ENCODE measurements around the gene MLH3. TPM values are rescaled to one million over a fixed set of nuclear protein-coding genes. Genes with fewer than 3 reads are reported as not detected.
"Not testable (repeated sequence)": the region's sequence is repeated elsewhere in the genome, so short reads cannot be mapped to it uniquely, and the experiment has no call there.

Gene MLH3
- total RNA-seq, 1 donor from 2014 or later: 19.1 TPM

DNA sequence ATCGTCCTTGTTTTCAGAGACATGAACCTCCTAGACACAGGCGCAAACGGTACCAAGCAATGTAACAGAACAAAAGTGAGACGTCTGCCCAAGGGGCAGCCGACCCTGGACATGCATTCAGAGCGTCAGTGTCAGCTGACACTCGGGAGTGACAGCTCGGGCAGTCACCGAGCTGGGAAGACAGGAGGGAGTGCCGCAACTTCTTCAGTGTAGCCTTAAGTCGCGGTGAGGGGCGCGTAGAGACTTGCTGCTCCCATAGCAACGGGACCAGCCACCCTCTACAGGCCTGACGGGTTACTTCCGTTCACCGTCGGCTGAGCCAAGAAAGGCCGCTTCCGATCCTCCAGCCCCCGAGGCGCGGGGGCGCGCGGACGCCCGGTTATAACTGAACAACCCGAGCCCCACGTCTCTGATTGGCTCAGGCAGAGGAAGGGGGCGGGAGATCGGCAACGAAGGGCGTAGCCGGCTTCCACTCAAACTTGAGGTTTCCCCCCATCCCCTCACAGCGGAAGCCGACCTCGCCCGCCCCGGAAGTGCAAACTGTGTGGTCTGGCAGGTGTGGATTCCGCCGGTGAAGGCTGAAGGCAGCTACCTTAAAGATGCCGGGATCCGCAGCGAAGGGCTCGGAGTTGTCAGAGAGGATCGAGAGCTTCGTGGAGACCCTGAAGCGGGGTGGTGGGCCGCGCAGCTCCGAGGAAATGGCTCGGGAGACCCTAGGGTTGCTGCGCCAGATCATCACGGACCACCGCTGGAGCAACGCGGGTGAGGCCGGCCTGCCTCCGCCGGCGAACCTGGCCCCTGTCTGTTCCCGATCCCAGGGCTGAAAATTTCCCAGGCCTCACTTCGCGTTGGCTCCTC, 48.6 kb downstream of the MLH3 start, which contains the start of gene EIF2B2:
Gene EIF2B2 (plus strand): TSS at position 530 of the 858 bp plus-strand sequence. CDS start 70 bp downstream, at position 600.
- ATAC-seq (peak; percentile 100), DNase-seq (peak; percentile 99)
- intact Hi-C loops (cut with micrococcal nuclease): no loop called here

DNA sequence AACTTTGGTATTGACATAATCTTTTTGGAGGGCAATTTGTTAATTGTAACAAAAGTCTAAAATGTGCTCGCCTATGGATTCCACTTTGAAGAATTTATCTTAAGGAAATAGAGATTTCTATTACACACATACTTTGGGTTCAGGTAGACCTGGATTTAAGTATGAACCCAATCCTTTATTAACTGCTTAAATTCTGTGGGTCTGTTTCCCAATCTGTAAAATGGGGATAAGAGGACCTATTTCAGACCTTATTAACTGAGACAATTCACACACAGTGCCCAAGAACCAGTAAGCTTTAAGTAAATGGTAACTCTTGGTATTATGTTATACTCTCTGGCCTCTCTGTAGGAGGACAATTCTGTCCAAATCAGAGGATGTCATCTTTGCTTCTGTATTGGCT, 49.4 kb downstream of the MLH3 start:
- intact Hi-C loops (cut with micrococcal nuclease): no loop called here
- ATAC-seq (no peak), DNase-seq (no peak)

DNA sequence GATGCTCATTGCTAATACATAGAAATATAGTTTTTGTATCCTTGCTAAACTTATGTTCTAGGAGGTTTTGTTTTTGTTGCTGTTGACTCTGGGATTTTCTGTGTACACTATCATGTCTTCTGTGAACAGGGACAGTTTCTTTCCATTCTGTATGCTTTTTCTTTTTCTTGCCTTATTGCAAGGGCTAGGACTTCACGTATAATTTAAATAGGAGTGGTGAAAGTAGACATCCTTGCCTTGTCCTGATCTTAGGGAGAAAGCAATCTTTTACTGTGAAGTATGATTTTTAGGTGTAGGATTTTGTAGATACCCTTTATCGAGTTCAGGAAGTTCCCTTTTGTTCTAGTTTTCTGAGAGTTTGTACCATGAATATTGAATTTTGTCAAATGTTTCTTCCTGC, 50.0 kb downstream of the MLH3 start:
- no peak for ATAC-seq
- intact Hi-C loops (cut with micrococcal nuclease): no loop called here
- no peak for DNase-seq

DNA sequence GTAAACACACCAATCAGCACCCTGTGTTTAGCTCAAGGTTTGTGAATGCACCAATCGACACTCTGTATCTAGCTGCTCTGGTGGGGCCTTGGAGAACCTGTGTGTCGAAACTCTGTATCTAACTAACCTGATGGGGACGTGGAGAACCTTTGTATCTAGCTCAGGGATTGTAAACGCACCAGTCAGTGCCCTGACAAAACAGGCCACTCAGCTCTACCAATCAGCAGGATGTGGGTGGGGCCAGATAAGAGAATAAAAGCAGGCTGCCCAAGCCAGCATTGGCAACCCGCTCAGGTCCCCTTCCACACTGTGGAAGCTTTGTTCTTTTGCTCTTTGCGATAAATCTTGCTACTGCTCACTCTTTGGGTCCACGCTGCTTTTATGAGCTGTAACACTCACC, 55.5 kb downstream of the MLH3 start:
- intact Hi-C loops (cut with micrococcal nuclease); DNase-seq; ATAC-seq: not testable (repeated sequence)

DNA sequence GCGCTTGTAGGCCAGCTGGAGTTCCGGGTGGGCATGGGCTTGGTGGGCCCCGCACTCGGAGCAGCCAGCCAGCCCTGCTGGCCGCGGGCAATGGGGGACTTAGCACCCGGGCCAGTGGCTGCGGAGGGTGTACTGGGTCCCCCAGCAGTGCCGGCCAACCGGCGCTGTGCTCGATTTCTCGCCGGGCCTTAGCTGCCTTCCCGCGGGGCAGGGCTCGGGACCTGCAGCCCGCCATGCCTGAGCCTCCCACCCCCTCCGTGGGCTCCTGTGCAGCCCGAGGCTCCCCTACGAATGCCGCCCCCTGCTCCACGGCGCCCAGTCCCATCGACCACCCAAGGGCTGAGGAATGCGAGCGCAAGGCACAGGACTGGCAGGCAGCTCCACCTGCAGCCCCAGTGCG, 57.1 kb downstream of the MLH3 start:
- ATAC-seq; DNase-seq; intact Hi-C loops (cut with micrococcal nuclease): not testable (repeated sequence)

DNA sequence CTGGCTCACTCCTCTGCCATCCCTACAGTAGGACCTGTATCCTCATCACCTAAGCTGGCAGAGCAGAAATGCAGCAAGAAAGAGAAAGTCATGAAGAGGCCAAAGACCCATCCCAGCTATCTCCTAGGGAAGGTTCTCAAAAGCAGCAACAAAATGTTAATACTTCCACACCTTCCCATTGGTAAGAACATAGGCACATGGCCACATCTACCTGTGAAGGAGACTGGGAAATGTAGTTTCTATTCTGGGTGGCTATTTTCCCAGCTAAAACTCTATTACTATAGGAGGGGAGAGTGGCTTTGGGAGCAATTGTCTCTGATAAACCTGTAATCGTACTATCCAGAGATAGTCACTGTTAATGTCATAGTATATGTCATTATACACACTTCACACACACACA, 62.3 kb downstream of the MLH3 start:
- no peak for DNase-seq
- intact Hi-C loops (cut with micrococcal nuclease): no loop called here
- ATAC-seq: no peak

DNA sequence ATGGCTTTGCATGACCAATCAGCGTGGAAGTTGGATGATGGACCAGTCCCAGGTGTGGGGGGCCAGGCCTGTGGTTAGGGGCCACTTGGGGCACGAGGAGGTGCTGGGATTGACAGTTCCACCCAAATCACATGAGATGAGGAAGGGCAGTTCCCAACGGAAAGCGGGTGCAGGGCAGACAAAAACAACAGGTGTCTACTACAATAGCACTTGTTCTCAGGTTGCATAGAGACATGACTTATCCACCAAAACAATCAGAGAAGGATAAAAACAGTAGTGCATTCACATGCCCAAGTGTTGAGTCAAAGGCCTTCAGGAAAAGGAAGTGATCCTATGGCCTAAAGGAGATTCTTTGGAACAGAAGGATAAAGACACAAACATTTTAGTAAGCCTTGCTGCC, 63.1 kb downstream of the MLH3 start:
- DNase-seq (no peak), ATAC-seq (no peak)
- intact Hi-C loops (cut with micrococcal nuclease): no loop called here

DNA sequence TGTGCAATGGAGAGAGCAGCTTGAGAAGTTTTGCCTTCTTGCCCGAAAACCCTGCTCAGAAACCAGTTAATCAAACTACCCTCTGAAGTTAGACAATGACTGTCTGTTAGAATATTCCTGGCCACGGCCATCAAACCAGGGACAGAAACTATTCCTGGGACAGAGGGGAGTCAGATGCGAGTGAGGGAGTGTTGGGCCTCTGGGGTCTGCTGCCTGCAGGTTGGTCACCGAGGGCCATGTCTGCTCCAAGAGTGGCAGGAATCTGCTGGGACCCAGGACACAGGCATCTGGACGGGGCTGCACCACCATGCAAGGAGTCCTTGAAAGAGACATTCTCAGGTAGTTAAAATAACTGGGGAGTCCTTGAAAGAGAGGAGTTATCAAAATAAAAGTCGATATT, 65.5 kb downstream of the MLH3 start:
- DNase-seq: no peak
- intact Hi-C loops (cut with micrococcal nuclease): no loop called here
- ATAC-seq: no peak

DNA sequence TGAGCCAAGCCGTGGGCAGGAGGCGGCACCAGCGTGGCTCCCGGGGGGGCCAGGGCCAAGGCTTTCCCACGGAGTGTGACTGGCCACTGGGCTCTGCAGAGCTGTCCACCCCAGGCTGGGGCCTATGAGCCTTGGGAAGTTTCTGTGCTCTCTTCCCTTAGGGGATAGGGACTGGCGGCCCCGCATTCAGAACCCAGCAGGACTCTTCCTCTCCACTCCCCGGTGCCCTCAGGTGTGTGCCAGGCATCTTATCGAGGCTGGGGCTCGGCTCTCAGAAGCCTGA, 66.3 kb downstream of the MLH3 start:
- DNase-seq (no peak), ATAC-seq (peak; percentile 60)
- intact Hi-C loops (cut with micrococcal nuclease): no loop called here

DNA sequence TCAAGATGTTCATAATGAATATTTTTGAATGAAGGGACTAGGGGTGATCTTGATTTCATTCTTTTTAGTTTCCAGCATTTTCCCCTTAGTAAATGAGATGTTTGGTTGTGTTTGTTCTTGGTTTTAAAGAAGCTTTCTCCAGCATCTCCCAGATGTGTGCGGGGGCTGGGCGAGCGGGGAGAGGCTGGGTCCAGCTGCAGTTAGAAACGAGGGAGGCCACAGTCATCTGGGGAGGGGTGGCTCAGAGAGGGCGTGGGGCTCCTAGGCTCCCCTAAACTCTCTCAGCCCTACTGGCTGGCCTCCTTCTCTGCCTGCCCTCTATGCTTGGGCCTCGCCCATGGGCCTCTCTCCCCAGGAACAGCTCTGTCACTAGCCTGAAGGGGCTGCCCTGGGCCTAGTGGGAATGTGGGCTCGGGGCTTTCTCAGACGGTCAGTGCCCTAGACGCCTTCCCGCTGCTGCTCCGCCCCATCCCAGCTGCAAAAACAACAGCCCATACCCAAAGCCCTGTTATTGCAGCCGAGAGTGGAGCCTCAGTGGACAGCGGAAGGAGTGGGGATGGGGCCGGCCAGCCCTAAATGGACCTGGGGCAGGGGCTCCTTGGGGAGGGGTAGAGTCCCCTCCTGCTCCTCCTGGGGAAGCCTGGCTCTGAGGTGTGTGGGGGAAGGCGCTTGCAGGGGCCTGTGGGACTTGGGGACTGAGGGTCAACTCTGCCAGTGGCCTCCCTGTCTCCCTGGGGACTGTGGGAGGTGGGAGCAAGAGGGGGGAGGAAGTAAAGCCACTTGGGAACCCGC, 66.8 kb downstream of the MLH3 start:
- DNase-seq (no peak), ATAC-seq (peak; percentile 46)
- intact Hi-C loops (cut with micrococcal nuclease): no loop called here

DNA sequence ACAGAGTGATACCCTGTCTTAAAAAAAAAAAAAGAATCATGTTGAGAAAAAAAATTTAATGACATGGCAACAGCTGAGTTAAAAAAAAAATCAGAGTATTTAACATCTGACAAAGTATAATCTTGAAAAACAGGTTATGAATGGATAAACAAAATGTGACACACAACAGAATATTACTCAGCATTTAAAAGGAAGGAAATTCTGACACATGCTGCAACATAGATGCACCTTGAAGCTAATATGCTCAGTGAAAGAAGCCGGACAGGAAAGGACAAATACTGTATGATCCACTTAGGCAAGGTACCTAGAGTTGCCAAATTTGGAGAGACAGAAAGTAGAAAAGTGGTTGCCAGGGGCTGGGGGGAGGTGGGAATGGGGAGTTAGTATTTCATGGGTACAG, 67.9 kb downstream of the MLH3 start:
- intact Hi-C loops (cut with micrococcal nuclease): no loop called here
- no peak for DNase-seq
- ATAC-seq: no peak

DNA sequence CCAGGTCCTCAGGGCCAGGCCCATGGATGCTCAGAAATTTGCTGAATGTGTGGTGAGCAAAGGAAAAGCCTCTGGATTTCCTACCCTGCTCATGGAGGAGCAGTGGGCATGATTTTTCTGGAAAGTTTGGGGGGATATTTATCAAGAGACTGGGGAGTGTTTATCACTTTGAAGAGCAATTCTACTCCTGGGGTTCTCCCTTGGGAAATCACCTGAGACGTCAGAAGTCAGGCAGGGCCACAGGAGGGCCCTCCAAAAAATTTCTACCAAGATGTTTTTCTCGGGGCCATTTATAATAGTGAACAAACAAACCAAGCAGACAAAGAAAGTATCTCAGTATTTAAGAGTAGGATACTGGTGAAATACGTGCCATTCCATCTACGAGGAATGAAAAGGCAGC, 68.6 kb downstream of the MLH3 start:
- ATAC-seq (no peak), DNase-seq (no peak)
- intact Hi-C loops (cut with micrococcal nuclease): no loop called here

DNA sequence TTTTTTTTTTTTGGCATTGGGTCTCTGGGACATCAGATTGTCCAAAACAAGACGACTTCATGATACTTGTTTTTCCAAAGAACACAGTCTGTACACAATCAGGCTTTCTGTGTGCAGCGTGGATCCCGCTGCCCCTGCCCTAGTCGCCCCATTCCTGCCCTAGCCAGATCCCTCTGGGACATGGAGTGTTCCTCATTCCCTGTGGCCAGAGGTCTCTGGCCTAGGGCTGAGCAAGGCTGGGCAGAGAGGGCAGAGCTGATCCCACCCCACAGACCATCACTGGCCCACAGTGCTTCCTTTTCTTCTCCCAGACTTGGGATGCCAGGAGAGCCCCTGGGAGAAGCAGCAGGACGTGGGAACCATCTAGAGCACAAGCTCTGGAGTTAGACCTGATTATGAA, 69.4 kb downstream of the MLH3 start:
- intact Hi-C loops (cut with micrococcal nuclease): no loop called here

DNA sequence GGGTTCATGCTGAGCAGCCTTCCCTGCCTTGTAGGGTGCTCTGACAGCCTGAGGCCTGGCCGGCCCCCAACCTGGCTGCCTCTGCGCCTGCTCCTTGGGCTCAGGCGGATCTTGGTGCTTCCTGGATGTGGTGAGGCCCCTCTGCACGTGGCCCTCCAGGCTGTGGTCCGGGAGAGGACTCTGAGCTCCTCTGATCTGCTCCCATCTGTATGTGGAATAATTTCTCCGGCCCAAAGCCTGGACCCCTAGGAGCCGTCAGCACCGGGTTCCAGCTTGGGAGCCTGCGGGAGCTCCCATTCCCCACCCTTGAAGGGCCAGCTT, 69.8 kb downstream of the MLH3 start:
- intact Hi-C loops (cut with micrococcal nuclease): no loop called here
- ATAC-seq (no peak), DNase-seq (no peak)

More for the DNA sequence above, 69.4 kb downstream of the MLH3 start:
- ATAC-seq (no peak), DNase-seq (no peak)

DNA sequence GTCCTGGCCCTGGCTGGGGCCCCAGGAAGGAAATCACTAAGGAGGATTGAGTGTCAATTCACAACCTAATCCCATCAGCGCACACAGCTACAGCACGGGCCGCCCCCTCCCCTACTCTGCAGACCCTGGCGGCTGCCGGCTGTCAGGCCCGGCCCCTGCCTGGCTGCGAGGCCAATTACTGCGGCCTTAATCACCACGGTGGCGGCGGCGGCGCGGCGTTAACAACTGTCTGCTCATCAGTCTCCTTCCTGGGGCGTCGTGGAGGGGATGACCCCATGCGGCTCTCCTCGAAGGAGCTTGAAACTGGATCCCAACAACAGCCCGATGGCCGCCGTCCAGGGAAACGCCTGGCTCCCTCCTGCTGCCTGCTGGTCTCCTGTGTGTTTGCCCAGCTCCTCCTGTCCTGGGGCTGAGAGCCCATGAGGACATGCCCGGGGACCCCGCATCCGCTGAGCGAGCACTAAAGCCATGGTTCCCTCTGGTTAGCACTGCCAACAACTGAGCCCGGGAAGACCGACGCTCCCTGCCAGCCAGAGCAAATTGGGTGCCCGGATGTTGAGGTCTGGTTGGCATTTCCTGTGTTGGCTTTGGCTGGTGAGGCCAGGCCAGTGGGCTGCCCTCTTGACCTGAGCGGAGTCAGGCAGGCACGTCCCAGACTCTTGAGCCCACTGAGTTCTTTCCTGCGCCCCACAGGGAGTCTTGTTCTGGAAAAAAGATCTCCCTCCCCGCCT, 70.4 kb downstream of the MLH3 start:
- intact Hi-C loops (cut with micrococcal nuclease): no loop called here
- DNase-seq: no peak
- ATAC-seq: no peak

DNA sequence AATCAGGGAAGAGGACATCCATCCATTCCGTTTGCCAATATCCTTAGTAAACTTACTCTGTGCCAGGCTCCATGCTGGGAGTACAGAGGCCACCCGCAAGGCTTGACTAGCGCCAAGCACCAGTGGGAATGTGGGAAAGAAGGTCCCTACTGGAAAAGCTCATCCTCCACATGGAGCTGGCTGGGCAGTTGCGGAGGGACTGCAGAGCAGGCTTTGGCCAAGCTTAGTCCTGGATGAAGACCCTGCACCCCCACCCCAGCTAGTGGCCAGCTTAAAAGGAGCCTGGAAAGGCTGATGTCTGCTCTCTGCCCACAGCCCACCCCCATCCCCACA, 70.9 kb downstream of the MLH3 start:
- ATAC-seq: no peak
- intact Hi-C loops (cut with micrococcal nuclease): no loop called here

DNA sequence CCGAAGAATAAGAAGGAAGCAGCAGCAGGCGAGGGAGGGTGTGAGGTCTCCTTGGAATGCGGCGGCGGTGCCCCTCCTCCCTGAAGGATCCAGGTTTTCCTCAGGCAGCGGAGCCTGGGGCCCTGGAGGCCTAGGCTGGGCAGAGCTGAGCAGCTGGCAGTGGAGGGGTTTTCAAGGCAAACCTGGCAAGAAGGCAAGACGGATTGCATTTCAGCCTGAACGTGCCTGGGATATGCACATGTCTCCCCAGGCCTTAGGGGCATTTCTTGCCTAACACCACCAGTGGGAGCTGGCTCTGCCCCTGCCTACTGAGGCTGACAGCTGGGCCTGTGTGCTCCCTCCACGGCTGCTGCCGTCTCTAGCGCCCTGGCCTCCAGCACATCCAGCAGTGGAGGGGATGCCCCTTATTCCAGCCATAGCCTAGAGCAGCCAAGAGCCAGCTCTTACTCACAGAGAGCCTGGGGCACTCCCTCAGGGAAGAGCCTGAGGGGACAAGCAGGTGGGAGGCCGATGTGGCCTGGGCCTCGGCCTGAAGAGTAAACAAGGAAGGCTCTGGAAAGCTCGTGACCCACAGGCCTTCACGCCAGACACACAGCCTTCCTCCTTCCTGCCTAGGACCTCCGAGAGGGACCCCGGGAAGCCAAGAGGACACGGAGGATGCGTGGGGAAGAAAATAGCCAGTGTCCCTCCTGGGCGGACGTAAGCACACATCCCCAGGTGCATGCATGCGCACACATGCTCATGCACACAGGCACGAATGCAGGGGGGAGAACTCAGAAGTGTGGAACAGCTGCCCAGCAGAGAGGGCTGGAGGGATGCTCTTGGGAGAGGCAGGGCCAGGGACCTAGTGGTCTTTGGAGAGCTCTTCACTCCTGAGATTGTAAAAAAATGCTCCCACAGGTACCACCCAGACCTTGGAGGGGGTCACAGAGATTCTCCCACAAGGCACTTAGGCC, 71.5 kb downstream of the MLH3 start:
- ATAC-seq (peak; percentile 10), DNase-seq (peak; percentile 56)
- intact Hi-C loops (cut with micrococcal nuclease): no loop called here

More for the DNA sequence above, 70.9 kb downstream of the MLH3 start:
- no peak for DNase-seq

DNA sequence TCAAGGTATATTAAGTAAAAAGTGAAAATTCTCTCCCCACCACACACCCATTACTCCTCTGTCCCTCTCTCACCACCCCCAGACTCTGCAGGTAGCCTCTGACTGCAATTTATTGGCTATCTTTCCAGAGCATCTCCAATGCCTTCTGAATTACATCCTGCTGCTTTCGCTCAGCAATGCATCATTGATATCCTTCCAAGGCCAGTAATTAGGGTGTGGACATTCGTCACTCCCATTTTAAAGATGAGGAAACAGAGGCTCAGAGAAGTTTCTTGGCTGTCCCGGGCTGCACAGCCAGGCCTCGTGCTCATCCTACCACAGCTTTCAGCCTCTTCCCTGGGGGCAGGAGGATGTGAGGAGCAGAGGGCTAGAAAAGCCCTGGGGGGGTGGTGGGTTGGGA, 72.2 kb downstream of the MLH3 start:
- no peak for ATAC-seq
- intact Hi-C loops (cut with micrococcal nuclease): no loop called here
- DNase-seq: no peak

DNA sequence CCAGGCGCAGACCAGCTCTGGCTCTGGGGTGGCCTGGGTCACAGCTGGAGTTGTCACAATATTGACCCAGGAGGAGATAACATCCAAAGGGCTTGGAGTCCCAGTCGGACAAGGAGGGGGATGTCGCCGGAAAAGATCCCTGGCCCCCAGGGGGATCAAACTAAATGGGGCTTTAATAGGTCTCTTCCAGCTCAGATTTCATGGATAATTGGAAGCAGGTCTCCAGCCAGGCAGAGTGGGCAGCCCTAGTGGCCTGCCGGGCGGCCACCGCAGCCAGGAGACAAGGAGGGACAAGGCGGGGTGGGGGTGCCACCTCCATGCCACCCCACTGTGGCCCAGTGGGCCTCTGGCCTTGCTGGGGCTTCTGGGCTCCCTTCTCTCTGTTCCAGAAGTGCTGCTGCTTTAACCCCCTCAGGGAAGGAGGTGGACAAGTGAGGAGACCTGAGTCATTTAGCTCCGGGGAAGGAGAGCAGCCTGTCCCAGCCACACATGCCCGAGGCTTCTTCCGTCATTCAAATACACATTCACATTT, 72.8 kb downstream of the MLH3 start:
- intact Hi-C loops (cut with micrococcal nuclease): no loop called here
- ATAC-seq (no peak), DNase-seq (no peak)

All from left ventricle myocardium superior (tissue), 1 donor.